Stimulated activated naive CD8-positive, alpha-beta T cell treated with anti-CD3 and anti-CD28 coated beads, Interleukin-15, Interleukin-2, amounts not matched to agents 100 ng/mL and 50 ng/mL, for 24 hours (primary cell): Measurements from ENCODE around the gene DAZAP1.

Source experiments
- H3K27ac Mint-ChIP-seq: one replicate; pipeline ENCODE4 v1.8.0; 2021; ENCODE audit warnings: mild to moderate bottlenecking, mixed read lengths
- H3K27me3 Mint-ChIP-seq: one replicate; pipeline ENCODE4 v1.8.0; 2021; ENCODE audit warnings: mixed read lengths
- H3K36me3 Mint-ChIP-seq: one replicate; pipeline ENCODE4 v1.8.0; 2021; ENCODE audit warnings: low read depth, mixed read lengths
- H3K4me1 Mint-ChIP-seq: one replicate; pipeline ENCODE4 v1.8.0; 2021; ENCODE audit warnings: low read depth, mixed read lengths
- H3K4me3 Mint-ChIP-seq: one replicate; pipeline ENCODE4 v1.8.0; 2021; ENCODE audit warnings: mild to moderate bottlenecking, mixed read lengths
- H3K9me3 Mint-ChIP-seq: one replicate; pipeline ENCODE4 v1.8.0; 2021; ENCODE audit warnings: mixed read lengths

The DAZAP1 gene

GRCh38 chr19:1421218-1421957 is 14.0 kb downstream of the DAZAP1 start:
- H3K27ac Mint-ChIP-seq = no peak overlapping the region
- no peak overlapping the region for H3K4me3 Mint-ChIP-seq
- H3K36me3 Mint-ChIP-seq = peaks cover 70% of the 10 kb centered on the region
- H3K9me3 Mint-ChIP-seq = no peaks in the 10 kb centered on the region
- H3K4me1 Mint-ChIP-seq = peaks cover 11% of the 10 kb centered on the region
- no peaks in the 10 kb centered on the region for H3K27me3 Mint-ChIP-seq

DNA sequence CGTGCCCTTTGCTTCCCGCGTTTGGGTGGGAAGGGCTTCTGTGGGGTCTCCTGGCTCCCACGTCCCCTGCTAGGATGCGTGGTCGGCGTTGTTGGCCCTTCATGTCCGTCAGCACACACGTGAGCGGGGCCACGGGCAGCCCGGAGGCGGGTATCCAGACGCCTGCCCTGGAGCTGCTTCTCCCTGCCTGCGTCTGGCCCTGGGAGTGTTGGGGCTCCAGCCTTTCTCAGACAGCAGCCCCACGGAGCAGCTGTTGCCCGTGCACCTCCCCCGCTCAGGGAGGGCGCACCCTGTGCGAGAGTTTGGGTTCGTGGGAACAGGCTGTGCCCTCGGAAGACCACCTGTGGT is 14.5 kb downstream of the DAZAP1 start:
- no peak overlapping the region for H3K27ac Mint-ChIP-seq
- H3K27me3 Mint-ChIP-seq = no peaks in the 10 kb centered on the region
- no peak overlapping the region for H3K4me3 Mint-ChIP-seq
- peaks cover 69% of the 10 kb centered on the region for H3K36me3 Mint-ChIP-seq
- H3K9me3 Mint-ChIP-seq = no peaks in the 10 kb centered on the region
- peaks cover 7% of the 10 kb centered on the region for H3K4me1 Mint-ChIP-seq

DNA sequence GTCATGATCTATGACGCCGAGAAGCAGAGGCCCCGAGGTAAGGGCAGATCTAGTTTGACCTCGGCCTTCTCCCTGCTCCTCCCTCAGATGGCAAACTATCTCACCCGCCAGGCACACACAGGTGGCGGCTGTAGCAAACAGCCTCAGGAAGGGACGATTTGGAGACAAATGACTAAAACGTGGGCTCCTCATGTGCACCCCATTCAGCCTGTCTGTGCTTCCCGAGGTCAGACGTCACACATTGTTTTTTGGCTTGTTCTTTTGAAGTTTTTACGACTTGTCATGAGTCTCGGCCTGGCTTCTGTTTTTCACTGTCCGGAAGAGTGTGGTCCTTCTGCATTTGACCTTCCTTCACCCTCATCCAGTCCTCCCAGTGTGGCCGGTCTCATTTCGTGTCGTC is 15.0 kb downstream of the DAZAP1 start:
- Mint-ChIP-seq H3K9me3 (no peaks in the 10 kb centered on the region), H3K27ac (no peak overlapping the region), H3K36me3 (peaks cover 65% of the 10 kb centered on the region), H3K4me3 (no peak overlapping the region), H3K4me1 (peaks cover 3% of the 10 kb centered on the region), H3K27me3 (no peaks in the 10 kb centered on the region)

- Mint-ChIP-seq H3K4me3 (no peak overlapping the region), H3K27me3 (no peaks in the 10 kb centered on the region), H3K27ac (peak overlapping the region; percentile 54), H3K9me3 (no peaks in the 10 kb centered on the region), H3K36me3 (peaks cover 62% of the 10 kb centered on the region), H3K4me1 (no peaks in the 10 kb centered on the region)
Observed at GRCh38 chr19:1422943-1423342, 15.6 kb downstream of the DAZAP1 start.

DNA sequence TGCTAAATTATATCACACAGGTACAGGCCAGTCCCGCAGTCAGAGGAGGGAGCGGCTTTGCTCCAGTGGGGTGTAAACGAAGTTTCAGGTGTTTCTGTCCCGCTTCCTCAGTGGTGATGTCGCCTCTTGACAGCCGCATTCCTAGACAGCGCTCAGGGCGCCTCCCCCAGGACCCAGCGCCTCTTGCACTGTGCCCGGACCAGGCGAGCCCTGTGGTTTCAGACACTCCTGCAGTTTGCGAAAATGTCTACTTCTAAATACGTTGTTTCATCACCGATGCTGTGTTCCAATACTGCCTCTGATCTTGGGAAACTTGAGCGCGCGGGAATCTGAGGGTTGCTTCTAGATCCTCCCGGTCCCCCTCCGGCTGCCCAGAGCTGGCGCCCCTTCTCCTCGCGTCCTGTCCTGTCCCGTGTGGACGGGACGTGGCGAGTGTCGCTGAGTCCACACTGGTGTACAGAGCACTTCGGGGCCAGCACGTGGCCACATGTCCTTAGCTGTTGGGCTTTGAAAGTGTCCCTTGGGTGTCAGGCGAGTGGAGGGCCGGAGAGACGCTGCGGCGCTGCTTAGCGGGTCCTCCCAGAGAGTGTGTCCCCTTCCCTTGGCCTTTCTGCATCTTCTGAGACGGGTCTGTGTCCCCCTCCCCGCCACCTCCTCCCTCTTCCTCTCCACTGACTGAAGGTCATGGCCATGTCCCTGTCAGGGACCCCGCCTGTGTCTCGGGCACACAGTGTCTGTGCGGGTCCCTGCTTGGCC is 16.2 kb downstream of the DAZAP1 start:
- no peak overlapping the region for H3K27ac Mint-ChIP-seq

GRCh38 chr19:1424192-1424955 is 17.0 kb downstream of the DAZAP1 start:
- H3K27me3 Mint-ChIP-seq = no peaks in the 10 kb centered on the region
- H3K9me3 Mint-ChIP-seq = no peaks in the 10 kb centered on the region
- H3K36me3 Mint-ChIP-seq = peaks cover 52% of the 10 kb centered on the region
- H3K4me1 Mint-ChIP-seq = no peaks in the 10 kb centered on the region
- no peak overlapping the region for H3K27ac Mint-ChIP-seq
- no peak overlapping the region for H3K4me3 Mint-ChIP-seq

More for the DNA sequence above, 16.2 kb downstream of the DAZAP1 start:
- no peaks in the 10 kb centered on the region for H3K4me1 Mint-ChIP-seq
- peaks cover 59% of the 10 kb centered on the region for H3K36me3 Mint-ChIP-seq
- H3K4me3 Mint-ChIP-seq = no peak overlapping the region
- H3K9me3 Mint-ChIP-seq = no peaks in the 10 kb centered on the region
- no peaks in the 10 kb centered on the region for H3K27me3 Mint-ChIP-seq

- peaks cover 48% of the 10 kb centered on the region for H3K36me3 Mint-ChIP-seq
- no peak overlapping the region for H3K4me3 Mint-ChIP-seq
- no peaks in the 10 kb centered on the region for H3K27me3 Mint-ChIP-seq
- H3K9me3 Mint-ChIP-seq = no peaks in the 10 kb centered on the region
- H3K27ac Mint-ChIP-seq = no peak overlapping the region
- no peaks in the 10 kb centered on the region for H3K4me1 Mint-ChIP-seq
Observed at GRCh38 chr19:1425102-1425837, 17.9 kb downstream of the DAZAP1 start.

DNA sequence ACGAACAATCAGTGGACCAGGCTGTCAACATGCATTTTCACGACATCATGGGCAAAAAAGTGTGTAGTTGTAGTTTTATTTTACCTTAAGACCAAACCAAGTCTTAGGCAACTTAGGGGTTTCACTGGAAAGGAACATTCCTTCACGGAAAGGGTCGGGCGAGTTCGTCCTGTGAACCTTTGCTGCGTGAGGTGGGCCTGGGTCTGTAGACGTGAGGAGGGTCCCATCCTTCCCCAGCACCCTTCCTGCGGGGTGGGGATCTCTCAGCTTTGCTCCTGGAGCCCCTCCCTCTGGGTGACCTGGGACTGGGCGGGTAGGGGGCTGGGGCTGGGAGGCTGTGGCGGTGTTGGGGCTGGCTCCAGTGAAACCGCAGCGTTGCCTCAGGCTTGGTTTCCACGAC is 18.5 kb downstream of the DAZAP1 start:
- H3K4me1 Mint-ChIP-seq = no peaks in the 10 kb centered on the region
- no peaks in the 10 kb centered on the region for H3K27me3 Mint-ChIP-seq
- peaks cover 43% of the 10 kb centered on the region for H3K36me3 Mint-ChIP-seq
- no peak overlapping the region for H3K27ac Mint-ChIP-seq
- H3K9me3 Mint-ChIP-seq = no peaks in the 10 kb centered on the region
- no peak overlapping the region for H3K4me3 Mint-ChIP-seq

- Mint-ChIP-seq H3K4me1 (no peaks in the 10 kb centered on the region), H3K4me3 (no peak overlapping the region), H3K27ac (no peak overlapping the region), H3K9me3 (no peaks in the 10 kb centered on the region), H3K27me3 (no peaks in the 10 kb centered on the region), H3K36me3 (peaks cover 34% of the 10 kb centered on the region)
Observed at GRCh38 chr19:1426736-1427135, 19.4 kb downstream of the DAZAP1 start.

DNA sequence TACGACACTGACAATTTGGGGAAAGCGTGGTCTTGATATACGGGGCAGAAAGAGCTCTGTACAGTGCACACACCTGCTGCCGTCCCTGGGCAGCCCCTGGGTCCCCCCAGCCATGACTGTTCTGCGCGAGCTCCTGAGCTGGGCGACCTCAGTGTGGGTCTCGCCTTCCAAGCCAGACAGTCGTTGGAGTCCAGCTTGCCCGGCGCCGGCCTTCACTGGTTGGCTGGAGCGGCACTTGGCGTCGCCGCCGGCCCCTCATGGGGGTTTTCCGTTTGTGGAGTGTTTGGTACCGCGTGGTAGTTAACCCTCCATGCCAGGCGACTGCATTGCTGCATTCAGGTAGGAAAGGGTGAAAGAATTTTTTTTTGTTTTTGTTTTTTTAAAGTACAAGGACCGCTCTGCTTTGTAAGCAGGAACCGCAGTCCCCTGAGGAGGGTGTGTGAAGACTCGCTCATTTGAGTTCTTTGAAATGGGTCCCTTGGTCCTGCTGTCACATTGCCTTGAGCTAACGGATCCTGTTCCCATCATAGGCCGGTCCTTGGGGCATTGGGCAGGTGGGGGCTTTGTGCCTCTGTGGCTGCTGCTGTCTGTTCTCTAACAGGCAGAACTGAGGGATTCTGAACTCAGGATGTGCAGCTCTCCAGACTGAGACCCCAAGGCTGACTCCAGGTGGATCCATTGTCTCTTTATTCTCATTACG is 20.0 kb downstream of the DAZAP1 start:
- no peak overlapping the region for H3K4me3 Mint-ChIP-seq
- peaks cover 31% of the 10 kb centered on the region for H3K36me3 Mint-ChIP-seq
- no peaks in the 10 kb centered on the region for H3K27me3 Mint-ChIP-seq
- H3K27ac Mint-ChIP-seq = no peak overlapping the region
- H3K4me1 Mint-ChIP-seq = no peaks in the 10 kb centered on the region
- H3K9me3 Mint-ChIP-seq = no peaks in the 10 kb centered on the region

DNA sequence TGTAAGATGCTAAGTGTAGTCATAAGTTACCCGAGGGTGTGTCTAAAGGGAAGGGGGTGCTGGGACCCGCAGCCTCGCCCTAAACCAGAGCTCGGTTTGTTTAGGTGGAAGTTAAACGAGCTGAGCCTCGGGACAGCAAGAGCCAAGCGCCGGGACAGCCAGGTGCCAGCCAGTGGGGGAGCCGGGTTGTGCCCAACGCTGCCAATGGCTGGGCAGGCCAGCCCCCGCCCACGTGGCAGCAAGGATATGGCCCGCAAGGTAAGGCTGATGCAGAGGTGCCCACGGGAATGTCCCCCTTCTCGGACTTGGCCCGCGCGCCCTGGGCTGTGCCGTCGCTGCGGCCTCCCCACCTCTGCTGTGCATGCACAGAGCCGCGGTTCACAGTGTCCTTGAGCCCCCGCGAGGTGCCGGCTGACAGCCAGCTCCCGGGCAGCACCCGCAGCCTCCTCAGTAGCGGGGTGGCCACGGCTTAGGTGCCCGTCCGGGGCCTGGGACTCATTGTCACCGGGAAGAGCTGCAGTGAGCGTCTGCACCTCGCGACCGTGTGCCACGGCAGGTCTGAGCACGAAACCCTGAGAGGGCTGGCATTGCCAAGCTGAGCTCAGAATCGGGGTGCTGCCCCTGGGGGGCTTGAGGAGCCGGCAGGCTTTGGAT is 21.5 kb downstream of the DAZAP1 start:
- peaks cover 17% of the 10 kb centered on the region for H3K36me3 Mint-ChIP-seq
- H3K4me1 Mint-ChIP-seq = no peaks in the 10 kb centered on the region

GRCh38 chr19:1429750-1430149 is 22.4 kb downstream of the DAZAP1 start:
- no peaks in the 10 kb centered on the region for H3K4me1 Mint-ChIP-seq
- no peak overlapping the region for H3K27ac Mint-ChIP-seq
- H3K9me3 Mint-ChIP-seq = no peaks in the 10 kb centered on the region
- peaks cover 15% of the 10 kb centered on the region for H3K36me3 Mint-ChIP-seq
- no peak overlapping the region for H3K4me3 Mint-ChIP-seq
- H3K27me3 Mint-ChIP-seq = no peaks in the 10 kb centered on the region

More for the DNA sequence above, 21.5 kb downstream of the DAZAP1 start:
- no peaks in the 10 kb centered on the region for H3K9me3 Mint-ChIP-seq
- H3K27me3 Mint-ChIP-seq = no peaks in the 10 kb centered on the region
- no peak overlapping the region for H3K4me3 Mint-ChIP-seq
- no peak overlapping the region for H3K27ac Mint-ChIP-seq

DNA sequence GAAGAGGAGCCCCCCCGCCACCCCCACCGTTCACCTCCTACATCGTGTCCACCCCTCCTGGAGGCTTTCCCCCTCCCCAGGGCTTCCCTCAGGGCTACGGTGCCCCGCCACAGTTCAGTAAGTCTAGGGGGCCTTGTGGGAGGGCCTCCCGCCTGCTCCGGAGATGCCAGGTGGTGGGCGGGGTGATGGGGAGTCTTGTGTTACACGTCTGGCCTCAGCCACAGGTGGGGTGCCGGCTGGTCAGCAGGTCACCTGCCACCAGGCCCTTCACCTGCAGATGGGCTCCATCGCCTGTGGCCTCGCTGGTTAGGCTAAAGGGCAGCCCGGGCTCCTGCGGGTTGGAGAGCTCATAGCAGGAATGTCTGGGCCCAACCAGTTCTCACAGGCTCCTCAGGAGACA is 22.9 kb downstream of the DAZAP1 start:
- Mint-ChIP-seq H3K36me3 (peaks cover 12% of the 10 kb centered on the region), H3K9me3 (no peaks in the 10 kb centered on the region)

More for the DNA sequence above, 22.9 kb downstream of the DAZAP1 start:
- Mint-ChIP-seq H3K4me1 (no peaks in the 10 kb centered on the region), H3K27me3 (no peaks in the 10 kb centered on the region), H3K27ac (no peak overlapping the region), H3K4me3 (no peak overlapping the region)
